ENCODE data around the gene CBX8. TPM values are rescaled to one million over a fixed set of nuclear protein-coding genes. Genes with fewer than 3 reads are reported as not detected.

Gene CBX8
- total and polyA plus RNA-seq, 2 of the 13 experiments (the other 11 are each of a cell fraction or from before 2014, with no cell fraction given), result 0.34 to 12.6 TPM

DNA sequence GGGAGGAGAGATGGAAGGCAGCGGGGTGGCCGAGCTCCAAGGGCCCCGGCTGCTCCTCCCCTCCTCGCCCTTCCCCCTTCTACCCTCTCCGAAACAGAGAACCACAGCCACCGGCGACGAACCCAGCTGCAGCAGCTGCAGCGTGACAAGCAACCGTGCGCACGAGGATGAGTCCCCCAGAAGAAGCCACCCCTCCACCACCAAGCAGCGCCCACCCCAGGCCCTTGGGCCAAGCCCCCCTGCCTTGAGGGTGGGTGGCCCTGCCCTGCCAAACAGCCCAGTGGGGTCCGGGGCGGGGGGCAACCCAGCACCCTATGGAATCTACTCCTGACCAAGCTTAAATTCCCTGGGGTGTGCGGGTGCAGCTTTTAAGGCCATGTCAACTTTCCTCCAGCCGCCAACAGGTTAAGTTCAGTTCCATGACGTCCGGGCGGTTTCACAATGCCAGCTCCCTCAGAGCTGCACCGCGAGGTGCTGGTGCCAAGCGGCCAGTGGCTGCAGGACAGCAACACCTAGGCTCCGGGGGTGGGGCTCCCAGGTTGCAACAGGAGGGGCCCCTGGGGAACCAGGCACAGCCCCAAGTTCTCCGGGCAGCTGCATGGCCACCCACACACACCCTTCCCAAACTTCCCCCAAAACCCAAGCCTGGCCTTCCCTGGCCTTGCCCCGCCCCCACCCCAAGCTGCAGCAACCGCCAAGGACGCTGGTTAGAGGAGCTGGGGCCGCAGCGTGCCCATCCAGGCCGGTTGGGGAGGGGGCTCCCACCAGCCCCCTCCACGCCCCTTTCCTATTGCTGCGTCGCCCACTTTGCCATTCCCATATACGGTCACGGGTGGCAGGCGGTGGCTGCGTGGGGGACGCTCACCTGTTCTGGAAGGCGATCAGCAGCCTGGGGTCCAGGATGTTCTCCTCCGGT is 40.4 kb upstream of the CBX8 start (continued):
- TF ChIP-seq, protein P1, sequence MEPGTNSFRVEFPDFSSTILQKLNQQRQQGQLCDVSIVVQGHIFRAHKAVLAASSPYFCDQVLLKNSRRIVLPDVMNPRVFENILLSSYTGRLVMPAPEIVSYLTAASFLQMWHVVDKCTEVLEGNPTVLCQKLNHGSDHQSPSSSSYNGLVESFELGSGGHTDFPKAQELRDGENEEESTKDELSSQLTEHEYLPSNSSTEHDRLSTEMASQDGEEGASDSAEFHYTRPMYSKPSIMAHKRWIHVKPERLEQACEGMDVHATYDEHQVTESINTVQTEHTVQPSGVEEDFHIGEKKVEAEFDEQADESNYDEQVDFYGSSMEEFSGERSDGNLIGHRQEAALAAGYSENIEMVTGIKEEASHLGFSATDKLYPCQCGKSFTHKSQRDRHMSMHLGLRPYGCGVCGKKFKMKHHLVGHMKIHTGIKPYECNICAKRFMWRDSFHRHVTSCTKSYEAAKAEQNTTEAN (CRISPR knock-in tag; conservative IDR thresholded peaks at IDR 0.05), result 0 out of 2 replicates have a peak, but pooled peaks have one; percentile 13
- TF ChIP-seq ZNF337 (CRISPR knock-in tag; IDR thresholded peaks at IDR 0.05; ENCODE audit: borderline replicate concordance, low read depth) (peak; percentile 24; the same call in 1 of the 2 replicates), ZNF891 (CRISPR knock-in tag; IDR thresholded peaks at IDR 0.05) (peak; percentile 60; the same call in 1 of the 2 replicates), GABPA (IDR thresholded peaks at IDR 0.05; ENCODE audit: low read depth, low read length) (no peak), GABPA (CRISPR knock-in tag; IDR thresholded peaks at IDR 0.05; ENCODE audit: low read depth) (no peak), STAG1 (CRISPR knock-in tag; IDR thresholded peaks at IDR 0.05) (peak; percentile 30; the same call in 1 of the 2 replicates), ZFP36 (IDR thresholded peaks at IDR 0.05; ENCODE audit: borderline replicate concordance, low read depth, low read length, partially characterized antibody) (no peak), ZNF563 (CRISPR knock-in tag; IDR thresholded peaks at IDR 0.05) (peak; percentile 84), HMGA1 (CRISPR knock-in tag; conservative IDR thresholded peaks at IDR 0.05) (no peak), KDM2A (CRISPR knock-in tag; IDR thresholded peaks at IDR 0.05; ENCODE audit: borderline replicate concordance, low read depth) (peak; percentile 75; the same call in 1 of the 2 replicates), ZNF776 (CRISPR knock-in tag; IDR thresholded peaks at IDR 0.05) (no peak)
- TF ChIP-seq, protein P2, sequence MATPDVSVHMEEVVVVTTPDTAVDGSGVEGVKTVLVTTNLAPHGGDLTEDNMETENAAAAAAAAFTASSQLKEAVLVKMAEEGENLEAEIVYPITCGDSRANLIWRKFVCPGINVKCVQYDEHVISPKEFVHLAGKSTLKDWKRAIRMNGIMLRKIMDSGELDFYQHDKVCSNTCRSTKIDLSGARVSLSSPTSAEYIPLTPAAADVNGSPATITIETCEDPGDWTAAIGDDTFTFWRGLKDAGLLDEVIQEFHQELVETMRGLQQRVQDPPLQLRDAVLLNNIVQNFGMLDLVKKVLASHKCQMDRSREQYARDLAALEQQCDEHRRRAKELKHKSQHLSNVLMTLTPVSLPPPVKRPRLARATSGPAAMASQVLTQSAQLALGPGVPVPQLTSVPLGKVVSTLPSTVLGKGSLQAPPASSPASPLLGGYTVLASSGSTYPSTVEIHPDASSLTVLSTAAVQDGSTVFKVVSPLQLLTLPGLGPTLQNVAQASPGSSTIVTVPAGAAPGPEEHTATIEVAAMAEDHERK (CRISPR knock-in tag; IDR thresholded peaks at IDR 0.05; ENCODE audit: low read depth), result no peak
- TF ChIP-seq, protein P3, sequence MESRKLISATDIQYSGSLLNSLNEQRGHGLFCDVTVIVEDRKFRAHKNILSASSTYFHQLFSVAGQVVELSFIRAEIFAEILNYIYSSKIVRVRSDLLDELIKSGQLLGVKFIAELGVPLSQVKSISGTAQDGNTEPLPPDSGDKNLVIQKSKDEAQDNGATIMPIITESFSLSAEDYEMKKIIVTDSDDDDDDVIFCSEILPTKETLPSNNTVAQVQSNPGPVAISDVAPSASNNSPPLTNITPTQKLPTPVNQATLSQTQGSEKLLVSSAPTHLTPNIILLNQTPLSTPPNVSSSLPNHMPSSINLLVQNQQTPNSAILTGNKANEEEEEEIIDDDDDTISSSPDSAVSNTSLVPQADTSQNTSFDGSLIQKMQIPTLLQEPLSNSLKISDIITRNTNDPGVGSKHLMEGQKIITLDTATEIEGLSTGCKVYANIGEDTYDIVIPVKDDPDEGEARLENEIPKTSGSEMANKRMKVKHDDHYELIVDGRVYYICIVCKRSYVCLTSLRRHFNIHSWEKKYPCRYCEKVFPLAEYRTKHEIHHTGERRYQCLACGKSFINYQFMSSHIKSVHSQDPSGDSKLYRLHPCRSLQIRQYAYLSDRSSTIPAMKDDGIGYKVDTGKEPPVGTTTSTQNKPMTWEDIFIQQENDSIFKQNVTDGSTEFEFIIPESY (CRISPR knock-in tag; IDR thresholded peaks at IDR 0.05), result no peak; the same call in 1 of the 2 replicates
- TF ChIP-seq, protein P4, sequence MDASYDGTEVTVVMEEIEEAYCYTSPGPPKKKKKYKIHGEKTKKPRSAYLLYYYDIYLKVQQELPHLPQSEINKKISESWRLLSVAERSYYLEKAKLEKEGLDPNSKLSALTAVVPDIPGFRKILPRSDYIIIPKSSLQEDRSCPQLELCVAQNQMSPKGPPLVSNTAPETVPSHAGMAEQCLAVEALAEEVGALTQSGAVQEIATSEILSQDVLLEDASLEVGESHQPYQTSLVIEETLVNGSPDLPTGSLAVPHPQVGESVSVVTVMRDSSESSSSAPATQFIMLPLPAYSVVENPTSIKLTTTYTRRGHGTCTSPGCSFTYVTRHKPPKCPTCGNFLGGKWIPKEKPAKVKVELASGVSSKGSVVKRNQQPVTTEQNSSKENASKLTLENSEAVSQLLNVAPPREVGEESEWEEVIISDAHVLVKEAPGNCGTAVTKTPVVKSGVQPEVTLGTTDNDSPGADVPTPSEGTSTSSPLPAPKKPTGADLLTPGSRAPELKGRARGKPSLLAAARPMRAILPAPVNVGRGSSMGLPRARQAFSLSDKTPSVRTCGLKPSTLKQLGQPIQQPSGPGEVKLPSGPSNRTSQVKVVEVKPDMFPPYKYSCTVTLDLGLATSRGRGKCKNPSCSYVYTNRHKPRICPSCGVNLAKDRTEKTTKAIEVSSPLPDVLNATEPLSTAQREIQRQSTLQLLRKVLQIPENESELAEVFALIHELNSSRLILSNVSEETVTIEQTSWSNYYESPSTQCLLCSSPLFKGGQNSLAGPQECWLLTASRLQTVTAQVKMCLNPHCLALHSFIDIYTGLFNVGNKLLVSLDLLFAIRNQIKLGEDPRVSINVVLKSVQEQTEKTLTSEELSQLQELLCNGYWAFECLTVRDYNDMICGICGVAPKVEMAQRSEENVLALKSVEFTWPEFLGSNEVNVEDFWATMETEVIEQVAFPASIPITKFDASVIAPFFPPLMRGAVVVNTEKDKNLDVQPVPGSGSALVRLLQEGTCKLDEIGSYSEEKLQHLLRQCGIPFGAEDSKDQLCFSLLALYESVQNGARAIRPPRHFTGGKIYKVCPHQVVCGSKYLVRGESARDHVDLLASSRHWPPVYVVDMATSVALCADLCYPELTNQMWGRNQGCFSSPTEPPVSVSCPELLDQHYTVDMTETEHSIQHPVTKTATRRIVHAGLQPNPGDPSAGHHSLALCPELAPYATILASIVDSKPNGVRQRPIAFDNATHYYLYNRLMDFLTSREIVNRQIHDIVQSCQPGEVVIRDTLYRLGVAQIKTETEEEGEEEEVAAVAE (CRISPR knock-in tag; IDR thresholded peaks at IDR 0.05; ENCODE audit: borderline replicate concordance), result no peak
- TF ChIP-seq, protein P5, sequence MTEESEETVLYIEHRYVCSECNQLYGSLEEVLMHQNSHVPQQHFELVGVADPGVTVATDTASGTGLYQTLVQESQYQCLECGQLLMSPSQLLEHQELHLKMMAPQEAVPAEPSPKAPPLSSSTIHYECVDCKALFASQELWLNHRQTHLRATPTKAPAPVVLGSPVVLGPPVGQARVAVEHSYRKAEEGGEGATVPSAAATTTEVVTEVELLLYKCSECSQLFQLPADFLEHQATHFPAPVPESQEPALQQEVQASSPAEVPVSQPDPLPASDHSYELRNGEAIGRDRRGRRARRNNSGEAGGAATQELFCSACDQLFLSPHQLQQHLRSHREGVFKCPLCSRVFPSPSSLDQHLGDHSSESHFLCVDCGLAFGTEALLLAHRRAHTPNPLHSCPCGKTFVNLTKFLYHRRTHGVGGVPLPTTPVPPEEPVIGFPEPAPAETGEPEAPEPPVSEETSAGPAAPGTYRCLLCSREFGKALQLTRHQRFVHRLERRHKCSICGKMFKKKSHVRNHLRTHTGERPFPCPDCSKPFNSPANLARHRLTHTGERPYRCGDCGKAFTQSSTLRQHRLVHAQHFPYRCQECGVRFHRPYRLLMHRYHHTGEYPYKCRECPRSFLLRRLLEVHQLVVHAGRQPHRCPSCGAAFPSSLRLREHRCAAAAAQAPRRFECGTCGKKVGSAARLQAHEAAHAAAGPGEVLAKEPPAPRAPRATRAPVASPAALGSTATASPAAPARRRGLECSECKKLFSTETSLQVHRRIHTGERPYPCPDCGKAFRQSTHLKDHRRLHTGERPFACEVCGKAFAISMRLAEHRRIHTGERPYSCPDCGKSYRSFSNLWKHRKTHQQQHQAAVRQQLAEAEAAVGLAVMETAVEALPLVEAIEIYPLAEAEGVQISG (CRISPR knock-in tag; IDR thresholded peaks at IDR 0.05), result no peak

Measured in HepG2 (cell line).